K562 (cell line): ENCODE results near the gene CCSER1. TPM values are rescaled to one million over a fixed set of nuclear protein-coding genes. Genes with fewer than 3 reads are reported as not detected.

Source experiments
- CXXC5 ChIP-seq: fragments of 250-450 bp; sonication (Bioruptor Pico); IDR thresholded peaks from 2 replicates; pipeline ENCODE4 v1.8.0; 2022; ENCODE audit warnings: inconsistent platforms, mild to moderate bottlenecking, moderate library complexity
- STAG1 ChIP-seq: sonication (generic); formaldehyde crosslinking; IDR thresholded peaks from 2 replicates; pipeline ENCODE4 v1.5.0; 2020; ENCODE audit warnings: missing genetic modification reagents, borderline replicate concordance
- THRAP3 ChIP-seq: fragments of 450-650 bp; IDR thresholded peaks from 2 replicates; pipeline ENCODE4 v1.6.1; 2016; ENCODE audit warnings: mild to moderate bottlenecking, inconsistent platforms, borderline replicate concordance
- ZKSCAN1 ChIP-seq: fragments of 150-350 bp; IDR thresholded peaks from 2 replicates; pipeline ENCODE4 v1.6.1; 2016; ENCODE audit warnings: low read depth, low read length
- polyA plus RNA-seq, 8 experiments: library from polyadenylated mRNA; depleted of rRNA in 4 of 8; stranded (reverse) in 5 of 8; unstranded in 3 of 8; fragments of >200 nt; fragmentation: Nextera tagmentation in 2 of 8; fragmentation: Illumina TruSeq in 1 of 8; extraction: Ambion mirVana in 2 of 8; extraction: Trizol in 1 of 8; gene quantifications; 2 replicates each; pipeline versions ENCODE4 v1.2.1 to v1.2.3, GENCODE V29; 2011 to 2014; ENCODE audit warnings: inconsistent platforms in 1 of 8, missing spikeins in 1 of 8
- total RNA-seq, 7 experiments: library from RNA; depleted of rRNA in 6 of 7; stranded (reverse); fragments of >200 nt in 6 of 7; fragmentation: Illumina TruSeq in 2 of 7; extraction: Trizol in 2 of 7; gene quantifications; 2 replicates each; pipeline versions ENCODE4 v1.2.1 to v1.2.3, GENCODE V29; 2011 to 2021; ENCODE audit warnings: low replicate concordance in 1 of 7
- TF ChIP-seq, protein P1 (sequence below), 2 experiments: fragments of 450-650 bp; formaldehyde crosslinking in 1 of 2; IDR thresholded peaks; 2 replicates each; pipeline versions ENCODE4 v1.4.0 to v1.6.1; 2014 to 2020; ENCODE audit warnings: mild to moderate bottlenecking in 2 of 2, borderline replicate concordance in 1 of 2, low read depth in 1 of 2
- TF ChIP-seq, protein P2 (sequence below): fragments of 450-650 bp; IDR thresholded peaks from 2 replicates; pipeline ENCODE4 v1.6.1; 2016; ENCODE audit warnings: mild to moderate bottlenecking, moderate library complexity

The CCSER1 gene
- total and polyA plus RNA-seq, 9 of the 15 experiments (the other 6 are each of a cell fraction or from before 2014, with no cell fraction given), result not detected

DNA sequence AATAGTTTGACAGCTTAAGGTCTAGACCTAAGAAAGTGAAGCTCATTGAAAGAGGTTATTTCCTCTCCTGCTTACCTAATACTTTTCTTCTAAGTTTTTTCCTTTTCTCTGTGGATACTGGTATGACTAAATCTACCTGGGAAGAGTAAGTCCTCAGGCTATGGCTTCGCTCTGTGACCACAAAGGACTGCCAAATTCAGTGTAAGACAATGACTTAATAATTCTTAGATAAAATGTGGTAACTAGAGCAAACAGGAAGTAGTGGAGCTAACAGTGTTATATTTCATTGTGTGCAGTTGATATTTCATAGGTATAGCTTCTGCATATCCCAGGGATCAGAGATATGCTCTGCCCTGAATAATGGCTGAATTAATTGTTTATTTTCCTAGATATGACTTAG is 418.9 kb downstream of the CCSER1 start (continued):
- TF ChIP-seq, protein P1, sequence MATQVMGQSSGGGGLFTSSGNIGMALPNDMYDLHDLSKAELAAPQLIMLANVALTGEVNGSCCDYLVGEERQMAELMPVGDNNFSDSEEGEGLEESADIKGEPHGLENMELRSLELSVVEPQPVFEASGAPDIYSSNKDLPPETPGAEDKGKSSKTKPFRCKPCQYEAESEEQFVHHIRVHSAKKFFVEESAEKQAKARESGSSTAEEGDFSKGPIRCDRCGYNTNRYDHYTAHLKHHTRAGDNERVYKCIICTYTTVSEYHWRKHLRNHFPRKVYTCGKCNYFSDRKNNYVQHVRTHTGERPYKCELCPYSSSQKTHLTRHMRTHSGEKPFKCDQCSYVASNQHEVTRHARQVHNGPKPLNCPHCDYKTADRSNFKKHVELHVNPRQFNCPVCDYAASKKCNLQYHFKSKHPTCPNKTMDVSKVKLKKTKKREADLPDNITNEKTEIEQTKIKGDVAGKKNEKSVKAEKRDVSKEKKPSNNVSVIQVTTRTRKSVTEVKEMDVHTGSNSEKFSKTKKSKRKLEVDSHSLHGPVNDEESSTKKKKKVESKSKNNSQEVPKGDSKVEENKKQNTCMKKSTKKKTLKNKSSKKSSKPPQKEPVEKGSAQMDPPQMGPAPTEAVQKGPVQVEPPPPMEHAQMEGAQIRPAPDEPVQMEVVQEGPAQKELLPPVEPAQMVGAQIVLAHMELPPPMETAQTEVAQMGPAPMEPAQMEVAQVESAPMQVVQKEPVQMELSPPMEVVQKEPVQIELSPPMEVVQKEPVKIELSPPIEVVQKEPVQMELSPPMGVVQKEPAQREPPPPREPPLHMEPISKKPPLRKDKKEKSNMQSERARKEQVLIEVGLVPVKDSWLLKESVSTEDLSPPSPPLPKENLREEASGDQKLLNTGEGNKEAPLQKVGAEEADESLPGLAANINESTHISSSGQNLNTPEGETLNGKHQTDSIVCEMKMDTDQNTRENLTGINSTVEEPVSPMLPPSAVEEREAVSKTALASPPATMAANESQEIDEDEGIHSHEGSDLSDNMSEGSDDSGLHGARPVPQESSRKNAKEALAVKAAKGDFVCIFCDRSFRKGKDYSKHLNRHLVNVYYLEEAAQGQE (IDR thresholded peaks at IDR 0.05; ENCODE audit: borderline replicate concordance), result no peak
- TF ChIP-seq, protein P1 (CRISPR knock-in tag; IDR thresholded peaks at IDR 0.05; ENCODE audit: low read depth), result no peak
- TF ChIP-seq CXXC5 (CRISPR knock-in tag) (no peak), STAG1 (no peak), THRAP3 (no peak), ZKSCAN1 (no peak)
- TF ChIP-seq, protein P2, sequence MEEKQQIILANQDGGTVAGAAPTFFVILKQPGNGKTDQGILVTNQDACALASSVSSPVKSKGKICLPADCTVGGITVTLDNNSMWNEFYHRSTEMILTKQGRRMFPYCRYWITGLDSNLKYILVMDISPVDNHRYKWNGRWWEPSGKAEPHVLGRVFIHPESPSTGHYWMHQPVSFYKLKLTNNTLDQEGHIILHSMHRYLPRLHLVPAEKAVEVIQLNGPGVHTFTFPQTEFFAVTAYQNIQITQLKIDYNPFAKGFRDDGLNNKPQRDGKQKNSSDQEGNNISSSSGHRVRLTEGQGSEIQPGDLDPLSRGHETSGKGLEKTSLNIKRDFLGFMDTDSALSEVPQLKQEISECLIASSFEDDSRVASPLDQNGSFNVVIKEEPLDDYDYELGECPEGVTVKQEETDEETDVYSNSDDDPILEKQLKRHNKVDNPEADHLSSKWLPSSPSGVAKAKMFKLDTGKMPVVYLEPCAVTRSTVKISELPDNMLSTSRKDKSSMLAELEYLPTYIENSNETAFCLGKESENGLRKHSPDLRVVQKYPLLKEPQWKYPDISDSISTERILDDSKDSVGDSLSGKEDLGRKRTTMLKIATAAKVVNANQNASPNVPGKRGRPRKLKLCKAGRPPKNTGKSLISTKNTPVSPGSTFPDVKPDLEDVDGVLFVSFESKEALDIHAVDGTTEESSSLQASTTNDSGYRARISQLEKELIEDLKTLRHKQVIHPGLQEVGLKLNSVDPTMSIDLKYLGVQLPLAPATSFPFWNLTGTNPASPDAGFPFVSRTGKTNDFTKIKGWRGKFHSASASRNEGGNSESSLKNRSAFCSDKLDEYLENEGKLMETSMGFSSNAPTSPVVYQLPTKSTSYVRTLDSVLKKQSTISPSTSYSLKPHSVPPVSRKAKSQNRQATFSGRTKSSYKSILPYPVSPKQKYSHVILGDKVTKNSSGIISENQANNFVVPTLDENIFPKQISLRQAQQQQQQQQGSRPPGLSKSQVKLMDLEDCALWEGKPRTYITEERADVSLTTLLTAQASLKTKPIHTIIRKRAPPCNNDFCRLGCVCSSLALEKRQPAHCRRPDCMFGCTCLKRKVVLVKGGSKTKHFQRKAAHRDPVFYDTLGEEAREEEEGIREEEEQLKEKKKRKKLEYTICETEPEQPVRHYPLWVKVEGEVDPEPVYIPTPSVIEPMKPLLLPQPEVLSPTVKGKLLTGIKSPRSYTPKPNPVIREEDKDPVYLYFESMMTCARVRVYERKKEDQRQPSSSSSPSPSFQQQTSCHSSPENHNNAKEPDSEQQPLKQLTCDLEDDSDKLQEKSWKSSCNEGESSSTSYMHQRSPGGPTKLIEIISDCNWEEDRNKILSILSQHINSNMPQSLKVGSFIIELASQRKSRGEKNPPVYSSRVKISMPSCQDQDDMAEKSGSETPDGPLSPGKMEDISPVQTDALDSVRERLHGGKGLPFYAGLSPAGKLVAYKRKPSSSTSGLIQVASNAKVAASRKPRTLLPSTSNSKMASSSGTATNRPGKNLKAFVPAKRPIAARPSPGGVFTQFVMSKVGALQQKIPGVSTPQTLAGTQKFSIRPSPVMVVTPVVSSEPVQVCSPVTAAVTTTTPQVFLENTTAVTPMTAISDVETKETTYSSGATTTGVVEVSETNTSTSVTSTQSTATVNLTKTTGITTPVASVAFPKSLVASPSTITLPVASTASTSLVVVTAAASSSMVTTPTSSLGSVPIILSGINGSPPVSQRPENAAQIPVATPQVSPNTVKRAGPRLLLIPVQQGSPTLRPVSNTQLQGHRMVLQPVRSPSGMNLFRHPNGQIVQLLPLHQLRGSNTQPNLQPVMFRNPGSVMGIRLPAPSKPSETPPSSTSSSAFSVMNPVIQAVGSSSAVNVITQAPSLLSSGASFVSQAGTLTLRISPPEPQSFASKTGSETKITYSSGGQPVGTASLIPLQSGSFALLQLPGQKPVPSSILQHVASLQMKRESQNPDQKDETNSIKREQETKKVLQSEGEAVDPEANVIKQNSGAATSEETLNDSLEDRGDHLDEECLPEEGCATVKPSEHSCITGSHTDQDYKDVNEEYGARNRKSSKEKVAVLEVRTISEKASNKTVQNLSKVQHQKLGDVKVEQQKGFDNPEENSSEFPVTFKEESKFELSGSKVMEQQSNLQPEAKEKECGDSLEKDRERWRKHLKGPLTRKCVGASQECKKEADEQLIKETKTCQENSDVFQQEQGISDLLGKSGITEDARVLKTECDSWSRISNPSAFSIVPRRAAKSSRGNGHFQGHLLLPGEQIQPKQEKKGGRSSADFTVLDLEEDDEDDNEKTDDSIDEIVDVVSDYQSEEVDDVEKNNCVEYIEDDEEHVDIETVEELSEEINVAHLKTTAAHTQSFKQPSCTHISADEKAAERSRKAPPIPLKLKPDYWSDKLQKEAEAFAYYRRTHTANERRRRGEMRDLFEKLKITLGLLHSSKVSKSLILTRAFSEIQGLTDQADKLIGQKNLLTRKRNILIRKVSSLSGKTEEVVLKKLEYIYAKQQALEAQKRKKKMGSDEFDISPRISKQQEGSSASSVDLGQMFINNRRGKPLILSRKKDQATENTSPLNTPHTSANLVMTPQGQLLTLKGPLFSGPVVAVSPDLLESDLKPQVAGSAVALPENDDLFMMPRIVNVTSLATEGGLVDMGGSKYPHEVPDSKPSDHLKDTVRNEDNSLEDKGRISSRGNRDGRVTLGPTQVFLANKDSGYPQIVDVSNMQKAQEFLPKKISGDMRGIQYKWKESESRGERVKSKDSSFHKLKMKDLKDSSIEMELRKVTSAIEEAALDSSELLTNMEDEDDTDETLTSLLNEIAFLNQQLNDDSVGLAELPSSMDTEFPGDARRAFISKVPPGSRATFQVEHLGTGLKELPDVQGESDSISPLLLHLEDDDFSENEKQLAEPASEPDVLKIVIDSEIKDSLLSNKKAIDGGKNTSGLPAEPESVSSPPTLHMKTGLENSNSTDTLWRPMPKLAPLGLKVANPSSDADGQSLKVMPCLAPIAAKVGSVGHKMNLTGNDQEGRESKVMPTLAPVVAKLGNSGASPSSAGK, result no peak
